ENCODE results near the gene SIRT4.
"Not testable (repeated sequence)": the region's sequence is repeated elsewhere in the genome, so short reads cannot be mapped to it uniquely, and the experiment has no call there.

SIRT4 gene

GRCh38 chr12:120301962-120302815, at the start of gene SIRT4:
Gene SIRT4, plus strand, starts transcription at chr12:120302321. Its CDS starts 1,241 bp downstream, at chr12:120303562.
- H3K4me3 ChIP-seq (ENCODE audit: low read depth, low read length): peak within 1 kb of the TSS; percentile 61
- TF ChIP-seq CTCF (IDR thresholded peaks at IDR 0.05; ENCODE audit: borderline replicate concordance, insufficient read depth, low read depth, low read length): peak; percentile 73

GRCh38 chr12:120253313-120253712, 48.8 kb upstream of the SIRT4 start:
- not testable (repeated sequence) for H3K4me3 ChIP-seq (ENCODE audit: low read depth, low read length)

- H3K4me3 ChIP-seq (ENCODE audit: low read depth, low read length): no peak overlapping the region
- TF ChIP-seq CTCF (IDR thresholded peaks at IDR 0.05; ENCODE audit: borderline replicate concordance, insufficient read depth, low read depth, low read length): no peak
Observed at GRCh38 chr12:120254809-120255208, 47.3 kb upstream of the SIRT4 start.

- no peak overlapping the region for H3K4me3 ChIP-seq (ENCODE audit: low read depth, low read length)
- no peak for TF ChIP-seq CTCF (IDR thresholded peaks at IDR 0.05; ENCODE audit: borderline replicate concordance, insufficient read depth, low read depth, low read length)
Observed at GRCh38 chr12:120257041-120257821, 44.9 kb upstream of the SIRT4 start.

GRCh38 chr12:120258323-120258896, 43.7 kb upstream of the SIRT4 start:
- TF ChIP-seq CTCF (IDR thresholded peaks at IDR 0.05; ENCODE audit: borderline replicate concordance, insufficient read depth, low read depth, low read length): no peak
- no peak overlapping the region for H3K4me3 ChIP-seq (ENCODE audit: low read depth, low read length)

GRCh38 chr12:120259418-120260202, 42.5 kb upstream of the SIRT4 start:
- H3K4me3 ChIP-seq (ENCODE audit: low read depth, low read length): no peak overlapping the region
- TF ChIP-seq CTCF (IDR thresholded peaks at IDR 0.05; ENCODE audit: borderline replicate concordance, insufficient read depth, low read depth, low read length): no peak

- no peak for TF ChIP-seq CTCF (IDR thresholded peaks at IDR 0.05; ENCODE audit: borderline replicate concordance, insufficient read depth, low read depth, low read length)
- no peak overlapping the region for H3K4me3 ChIP-seq (ENCODE audit: low read depth, low read length)
Observed at GRCh38 chr12:120260607-120261006, 41.5 kb upstream of the SIRT4 start.
